ENCODE data around the gene ING5.

ING5 gene

GRCh38 chr2:241670333-241671110 is 31.3 kb upstream of the ING5 start:
- no peak overlapping the region for H3K4me3 ChIP-seq (ENCODE audit: low read depth in 1 of 2, low read length in 2 of 2)
- peaks cover 89% of the 10 kb centered on the region for H3K36me3 ChIP-seq (ENCODE audit: insufficient read depth, low read length)
- peaks cover 10% of the 10 kb centered on the region for H4K20me1 ChIP-seq (ENCODE audit: insufficient read depth, low read length)
- no peak for DNase-seq
- no peaks in the 10 kb centered on the region for H3K27me3 ChIP-seq (ENCODE audit: insufficient read depth, low read length, poor library complexity)
- no peak overlapping the region for H3K27ac ChIP-seq (ENCODE audit: low read length)
- ATAC-seq (ENCODE audit: insufficient read depth, low read depth): no peak
- no peaks in the 10 kb centered on the region for H3K79me2 ChIP-seq (ENCODE audit: insufficient read depth, low read length)
- H3K9ac ChIP-seq (ENCODE audit: low read depth, low read length): no peak overlapping the region
- H3K9me3 ChIP-seq (ENCODE audit: insufficient read depth, low read length, severe bottlenecking): no peaks in the 10 kb centered on the region
- no peak overlapping the region for H2AFZ ChIP-seq (ENCODE audit: low read depth, low read length)
- no peaks in the 10 kb centered on the region for H3K4me1 ChIP-seq (ENCODE audit: insufficient read depth, low read length)
- no peak overlapping the region for H3K4me2 ChIP-seq (ENCODE audit: insufficient read depth, low read length)
- TF ChIP-seq EZH2 (IDR thresholded peaks at IDR 0.05; ENCODE audit: borderline replicate concordance, low read depth, low read length, severe bottlenecking) (no peak), CTCF (IDR thresholded peaks at IDR 0.05; ENCODE audit: borderline replicate concordance, extremely low read depth, low read length, poor library complexity, severe bottlenecking) (no peak)

GRCh38 chr2:241671457-241672240 is 30.2 kb upstream of the ING5 start:
- DNase-seq (no peak), ATAC-seq (ENCODE audit: insufficient read depth, low read depth) (no peak)
- no peak overlapping the region for H3K4me2 ChIP-seq (ENCODE audit: insufficient read depth, low read length)
- H2AFZ ChIP-seq (ENCODE audit: low read depth, low read length): no peak overlapping the region
- H3K4me3 ChIP-seq (ENCODE audit: low read depth in 1 of 2, low read length in 2 of 2): no peak overlapping the region
- no peaks in the 10 kb centered on the region for H3K9me3 ChIP-seq (ENCODE audit: insufficient read depth, low read length, severe bottlenecking)
- H4K20me1 ChIP-seq (ENCODE audit: insufficient read depth, low read length): peaks cover 13% of the 10 kb centered on the region
- no peaks in the 10 kb centered on the region for H3K4me1 ChIP-seq (ENCODE audit: insufficient read depth, low read length)
- no peak for TF ChIP-seq CTCF (IDR thresholded peaks at IDR 0.05; ENCODE audit: borderline replicate concordance, extremely low read depth, low read length, poor library complexity, severe bottlenecking)
- TF ChIP-seq EZH2 (IDR thresholded peaks at IDR 0.05; ENCODE audit: borderline replicate concordance, low read depth, low read length, severe bottlenecking): no peak
- H3K79me2 ChIP-seq (ENCODE audit: insufficient read depth, low read length): no peaks in the 10 kb centered on the region
- H3K9ac ChIP-seq (ENCODE audit: low read depth, low read length): no peak overlapping the region
- H3K36me3 ChIP-seq (ENCODE audit: insufficient read depth, low read length): peaks cover 91% of the 10 kb centered on the region
- H3K27me3 ChIP-seq (ENCODE audit: insufficient read depth, low read length, poor library complexity): no peaks in the 10 kb centered on the region
- no peak overlapping the region for H3K27ac ChIP-seq (ENCODE audit: low read length)

GRCh38 chr2:241672243-241673188 is 29.3 kb upstream of the ING5 start:
- Histone ChIP-seq H3K4me3 (ENCODE audit: low read depth in 1 of 2, low read length in 2 of 2) (no peak overlapping the region), H2AFZ (ENCODE audit: low read depth, low read length) (no peak overlapping the region), H3K4me2 (ENCODE audit: insufficient read depth, low read length) (no peak overlapping the region), H3K4me1 (ENCODE audit: insufficient read depth, low read length) (no peaks in the 10 kb centered on the region), H3K27ac (ENCODE audit: low read length) (no peak overlapping the region), H3K36me3 (ENCODE audit: insufficient read depth, low read length) (peaks cover 92% of the 10 kb centered on the region), H3K9ac (ENCODE audit: low read depth, low read length) (no peak overlapping the region), H3K27me3 (ENCODE audit: insufficient read depth, low read length, poor library complexity) (no peaks in the 10 kb centered on the region), H3K9me3 (ENCODE audit: insufficient read depth, low read length, severe bottlenecking) (no peaks in the 10 kb centered on the region), H3K79me2 (ENCODE audit: insufficient read depth, low read length) (no peaks in the 10 kb centered on the region), H4K20me1 (ENCODE audit: insufficient read depth, low read length) (peaks cover 16% of the 10 kb centered on the region)
- TF ChIP-seq EZH2 (IDR thresholded peaks at IDR 0.05; ENCODE audit: borderline replicate concordance, low read depth, low read length, severe bottlenecking) (no peak), CTCF (IDR thresholded peaks at IDR 0.05; ENCODE audit: borderline replicate concordance, extremely low read depth, low read length, poor library complexity, severe bottlenecking) (no peak)
- DNase-seq (no peak), ATAC-seq (ENCODE audit: insufficient read depth, low read depth) (no peak)
